ENCODE measurements around the gene CFAP53. TPM values are rescaled to one million over a fixed set of nuclear protein-coding genes. Genes with fewer than 3 reads are reported as not detected.
A peak's percentile ranks its signal among the peaks of the same experiment; 100 is the strongest.

The CFAP53 gene
- total and polyA plus RNA-seq, 8 donors, result 0.25 to 1.5 (median 0.39) TPM

GRCh38 chr18:50273203-50274043 lies 7.1 kb upstream of the CFAP53 start:
- no peak for TF ChIP-seq CTCF (IDR thresholded peaks at IDR 0.05)
- Histone ChIP-seq H3K9me3 (no peaks in the 10 kb centered on the region), H3K27me3 (no peaks in the 10 kb centered on the region), H3K4me3 (no peak overlapping the region), H3K36me3 (peaks cover 15 to 64% (median 48%) of the 10 kb centered on the region in 3 donors), H3K4me1 (no peaks in the 10 kb centered on the region), H3K27ac (no peak overlapping the region)
- 88 to 93% methylated on average over 23 of the region's 23 CpGs for WGBS, 2 donors
- FAIRE-seq (no peak), ATAC-seq (no peak), DNase-seq (no peak)
- intact Hi-C loops (cut with DNase I), result no loop called here

DNA sequence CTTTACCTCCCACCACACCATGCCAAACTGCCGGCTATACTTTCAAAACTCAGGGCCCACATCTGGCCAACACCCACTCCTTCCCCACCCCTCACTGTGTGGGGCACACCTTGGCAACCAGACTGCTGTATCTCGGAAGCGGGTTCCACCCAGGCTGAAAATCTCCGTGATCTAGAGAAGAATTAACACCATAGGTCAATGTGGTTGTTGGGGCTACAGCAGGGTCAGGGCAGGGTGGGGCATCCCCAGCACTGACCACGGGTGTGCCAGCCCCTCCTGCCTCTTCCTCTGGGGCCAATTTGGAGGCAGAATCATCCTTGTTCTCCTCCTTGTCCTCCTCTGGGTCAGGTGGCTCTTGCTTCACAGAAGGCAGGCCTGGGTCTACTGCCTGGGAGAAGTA lies 6.3 kb upstream of the CFAP53 start:
- Histone ChIP-seq H3K4me1 (no peaks in the 10 kb centered on the region), H3K36me3 (peaks cover 15 to 64% (median 48%) of the 10 kb centered on the region in 3 donors), H3K27ac (no peak overlapping the region), H3K4me3 (no peak overlapping the region), H3K27me3 (no peaks in the 10 kb centered on the region), H3K9me3 (no peaks in the 10 kb centered on the region)
- 90 to 92% methylated on average over 5 of the region's 5 CpGs for WGBS, 2 donors
- FAIRE-seq (no peak), ATAC-seq (no peak), DNase-seq (no peak)
- intact Hi-C loops (cut with DNase I), result no loop called here
- TF ChIP-seq CTCF (IDR thresholded peaks at IDR 0.05), result no peak

GRCh38 chr18:50268022-50268747 lies 1.9 kb upstream of the CFAP53 start:
- TF ChIP-seq CTCF (IDR thresholded peaks at IDR 0.05), result peak; percentile 35 to 56 (median 49)
- Histone ChIP-seq H3K9me3 (no peaks in the 10 kb centered on the region), H3K4me1 (peaks cover 0 to 4% (median 0%) of the 10 kb centered on the region in 3 donors), H3K36me3 (peaks cover under 1 to 20% (median 12%) of the 10 kb centered on the region in 3 donors), H3K27me3 (no peaks in the 10 kb centered on the region), H3K4me3 (peak overlapping the region; percentile 17 to 40 (median 28)), H3K27ac (peak overlapping the region; percentile 22 to 80 (median 44))
- peak; percentile 60 to 88 (median 78) for DNase-seq
- intact Hi-C loops (cut with DNase I), result no loop called here
- FAIRE-seq, result no peak
- ATAC-seq, result peak; percentile 43 to 83 (median 75)
- 27 to 40% methylated on average over 54 to 56 of the region's 56 CpGs for WGBS, 2 donors

DNA sequence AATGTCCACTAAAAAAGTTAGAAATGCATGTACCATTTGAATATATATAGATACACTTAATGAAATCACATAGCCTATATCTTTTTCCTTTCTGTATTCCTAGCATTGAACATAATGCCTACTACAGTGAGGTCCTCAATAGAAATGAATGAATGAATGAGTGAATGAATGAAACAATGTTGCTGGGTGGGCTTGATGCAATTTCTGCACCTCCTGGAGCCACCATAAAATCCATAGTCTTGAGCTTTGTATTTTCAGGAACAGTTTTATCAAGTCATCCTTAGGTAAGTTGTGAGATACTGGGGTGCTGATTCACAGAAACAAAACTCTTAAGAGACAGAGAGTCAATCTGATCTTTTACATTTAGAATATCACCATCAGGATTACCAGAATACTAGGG lies 3.3 kb downstream of the CFAP53 start:
- TF ChIP-seq CTCF (IDR thresholded peaks at IDR 0.05), result no peak
- H3K27ac ChIP-seq, result no peak overlapping the region
- ATAC-seq (no peak), FAIRE-seq (no peak), DNase-seq (no peak)
- no peak overlapping the region for H3K4me3 ChIP-seq
- H3K27me3 ChIP-seq, result no peaks in the 10 kb centered on the region
- H3K36me3 ChIP-seq, result no peaks in the 10 kb centered on the region
- peaks cover 0 to 4% (median 0%) of the 10 kb centered on the region in 3 donors for H3K4me1 ChIP-seq
- intact Hi-C loops (cut with DNase I), result no loop called here
- H3K9me3 ChIP-seq, result no peaks in the 10 kb centered on the region
